NCI-H2107 treated with DMSO at 0.1 percent for 48 hours (cell line): ENCODE results near the gene REC8.

Source experiments
- DNase-seq: peaks from one replicate; lab custom pipeline; 2025; ENCODE audit not compliant: unreplicated experiment; lab: John Stamatoyannopoulos, UW

Gene REC8

GRCh38 chr14:24138396-24139271 is 33.2 kb upstream of the REC8 start:
- DNase-seq: no peak

DNA sequence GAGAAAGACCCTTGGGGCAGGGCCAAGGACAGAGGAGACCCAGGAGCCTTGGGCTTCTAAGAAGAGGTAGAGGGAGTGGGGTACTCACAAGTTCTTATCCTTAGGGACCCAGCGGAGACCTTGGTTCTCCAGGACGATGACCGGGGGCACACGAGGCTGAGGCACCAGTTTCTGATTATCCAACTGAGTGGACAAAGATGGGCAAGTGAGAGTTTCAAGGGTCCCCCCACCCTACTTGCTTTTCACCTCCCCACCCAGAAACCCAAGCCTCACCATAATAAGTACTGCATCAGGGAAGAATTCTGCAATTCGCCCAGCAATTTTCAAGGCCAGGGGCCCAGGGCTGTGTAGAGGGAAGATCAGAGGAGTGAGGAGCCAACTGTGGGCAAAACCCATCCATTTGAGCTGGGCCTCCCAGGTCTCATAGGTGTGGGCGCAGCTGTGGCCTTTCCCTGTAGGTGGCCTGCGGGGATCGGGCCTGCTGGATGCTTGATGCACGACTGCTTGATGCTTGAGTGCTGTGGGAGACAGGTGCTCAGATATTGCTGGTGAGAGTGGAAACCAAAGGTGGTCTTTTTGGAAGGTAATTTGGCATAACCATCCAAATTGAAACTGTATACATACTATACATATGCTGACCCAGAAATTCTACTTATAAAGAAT is 32.5 kb upstream of the REC8 start:
- DNase-seq: no peak

DNA sequence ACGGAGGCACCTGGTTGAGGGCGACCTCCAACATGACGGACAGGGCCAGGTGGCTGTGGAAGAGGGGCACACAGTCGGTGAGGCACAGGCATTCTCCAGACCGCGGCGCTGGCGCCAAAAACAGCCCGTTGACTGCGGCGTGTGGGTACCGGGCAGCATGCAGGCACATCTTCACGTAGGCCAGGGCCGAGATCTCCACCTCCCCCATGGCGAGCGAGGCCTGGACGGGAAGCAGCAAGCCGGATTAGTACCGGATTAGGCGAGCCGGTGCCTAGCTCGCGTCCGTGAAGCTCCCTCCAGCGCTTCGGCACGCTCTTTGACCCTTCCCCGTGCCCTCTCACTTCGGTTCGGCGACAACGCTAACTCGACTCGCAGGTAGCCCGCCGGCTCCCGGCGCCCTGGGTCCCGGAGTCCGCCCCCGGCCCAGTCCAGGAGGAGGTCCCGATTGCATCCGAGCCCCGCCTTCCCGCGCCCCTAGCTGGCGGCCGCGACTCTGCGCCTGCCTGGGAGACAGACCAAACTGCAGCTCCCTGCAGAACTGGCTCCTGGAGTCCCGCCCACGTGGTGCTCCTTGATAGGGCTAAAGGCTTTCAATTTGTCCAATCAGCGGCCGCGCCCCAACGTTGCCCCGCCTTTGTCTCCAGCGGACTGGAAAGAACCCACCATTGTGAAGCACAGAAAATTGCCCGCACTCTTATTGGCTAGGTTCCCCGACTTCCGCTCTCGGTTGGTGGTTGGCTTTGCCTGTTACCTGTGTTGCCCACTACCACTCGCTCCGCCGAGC is 30.6 kb upstream of the REC8 start, which contains the start of gene EMC9:
EMC9 (minus strand) TSS at position 495 of the 784 bp plus-strand sequence; CDS start at position 208, 287 bp downstream.
- peak; percentile 100 for DNase-seq

GRCh38 chr14:24143511-24143910 is 28.4 kb upstream of the REC8 start:
- no peak for DNase-seq

DNA sequence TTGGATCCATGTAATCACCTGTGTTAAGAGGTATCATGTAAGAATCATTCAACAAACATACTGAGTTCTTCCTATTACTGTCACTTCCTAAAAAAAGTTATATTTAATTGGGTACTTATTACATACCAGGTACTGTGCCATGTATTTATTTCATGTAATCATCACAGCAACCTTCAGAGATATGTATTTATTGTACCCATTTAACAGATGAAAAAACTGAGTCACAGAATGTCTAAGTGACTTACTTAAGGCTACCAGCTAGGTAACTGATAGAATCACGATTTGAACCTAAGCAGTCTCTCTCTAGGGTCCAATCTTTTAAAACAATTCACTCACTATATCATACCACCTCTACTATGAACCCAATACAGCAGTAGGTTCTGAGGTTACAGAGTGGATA is 27.4 kb upstream of the REC8 start:
- no peak for DNase-seq

DNA sequence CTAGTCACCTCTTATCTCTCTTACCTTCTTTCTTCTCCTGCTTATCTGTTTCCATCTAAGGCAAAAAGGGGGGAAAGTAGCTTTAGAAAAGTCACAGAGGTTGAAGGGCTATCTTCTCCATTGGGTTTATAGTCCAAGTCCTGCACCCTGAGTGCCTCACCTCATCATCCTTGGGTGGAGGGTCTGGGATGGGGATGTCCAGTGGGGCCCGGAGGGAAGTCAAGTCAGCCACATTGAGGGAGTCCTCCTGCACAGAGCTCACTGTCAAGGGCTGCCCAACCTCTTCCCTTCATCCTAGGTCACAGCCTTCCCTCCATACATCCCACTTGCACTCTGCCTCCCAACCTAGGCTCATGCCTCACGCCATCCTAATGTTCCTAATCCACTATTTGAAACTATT is 26.7 kb upstream of the REC8 start:
- no peak for DNase-seq

GRCh38 chr14:24145690-24146452 is 26.0 kb upstream of the REC8 start:
- DNase-seq: no peak

GRCh38 chr14:24146453-24146977 is 25.4 kb upstream of the REC8 start, which contains the start of gene PSME2:
Gene PSME2 (minus strand): TSS chr14:24146610. CDS start chr14:24146581, 29 bp downstream.
- peak; percentile 97 for DNase-seq

GRCh38 chr14:24146978-24147760 is 24.7 kb upstream of the REC8 start, which contains the start of gene RNF31:
Gene RNF31 (plus strand): TSS chr14:24147498. CDS start chr14:24147699, 201 bp downstream.
- DNase-seq: peak; percentile 99

DNA sequence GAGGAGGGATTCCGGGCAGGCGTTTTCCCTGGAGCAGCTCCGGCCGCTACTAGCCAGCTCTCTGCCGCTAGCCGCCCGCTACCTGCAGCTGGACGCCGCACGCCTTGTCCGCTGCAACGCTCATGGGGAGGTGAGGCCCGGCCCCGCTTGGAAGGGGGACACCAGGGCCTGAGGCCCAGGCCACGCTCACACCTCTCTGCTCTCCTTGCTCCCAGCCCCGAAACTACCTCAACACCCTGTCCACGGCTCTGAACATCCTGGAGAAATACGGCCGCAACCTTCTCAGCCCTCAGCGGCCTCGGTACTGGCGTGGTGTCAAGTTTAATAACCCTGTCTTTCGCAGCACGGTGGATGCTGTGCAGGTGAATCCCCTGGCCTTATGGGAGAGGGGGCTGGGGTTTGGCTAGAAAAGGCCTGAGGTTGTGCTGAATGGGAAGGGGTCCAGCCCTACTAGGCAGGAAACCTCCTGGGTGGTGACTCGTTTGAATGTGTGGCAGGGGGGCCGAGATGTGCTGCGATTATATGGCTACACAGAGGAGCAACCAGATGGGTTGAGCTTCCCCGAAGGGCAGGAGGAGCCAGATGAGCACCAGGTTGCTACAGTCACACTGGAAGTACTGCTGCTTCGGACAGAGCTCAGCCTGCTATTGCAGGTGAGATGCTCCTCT is 24.0 kb upstream of the REC8 start:
- no peak for DNase-seq

- DNase-seq: no peak
Measured at GRCh38 chr14:24149302-24149969, 22.4 kb upstream of the REC8 start.

DNA sequence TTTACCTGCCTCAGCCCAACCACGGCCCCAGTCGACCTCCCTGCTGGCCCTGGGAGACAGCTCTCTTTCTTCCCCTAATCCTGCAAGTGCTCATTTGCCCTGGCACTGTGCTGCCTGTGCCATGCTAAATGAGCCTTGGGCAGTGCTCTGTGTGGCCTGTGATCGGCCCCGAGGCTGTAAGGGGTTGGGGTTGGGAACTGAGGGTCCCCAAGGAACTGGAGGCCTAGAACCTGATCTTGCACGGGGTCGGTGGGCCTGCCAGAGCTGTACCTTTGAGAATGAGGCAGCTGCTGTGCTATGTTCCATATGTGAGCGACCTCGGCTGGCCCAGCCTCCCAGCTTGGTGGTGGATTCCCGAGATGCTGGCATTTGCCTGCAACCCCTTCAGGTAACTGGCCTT is 21.8 kb upstream of the REC8 start:
- DNase-seq: no peak

DNA sequence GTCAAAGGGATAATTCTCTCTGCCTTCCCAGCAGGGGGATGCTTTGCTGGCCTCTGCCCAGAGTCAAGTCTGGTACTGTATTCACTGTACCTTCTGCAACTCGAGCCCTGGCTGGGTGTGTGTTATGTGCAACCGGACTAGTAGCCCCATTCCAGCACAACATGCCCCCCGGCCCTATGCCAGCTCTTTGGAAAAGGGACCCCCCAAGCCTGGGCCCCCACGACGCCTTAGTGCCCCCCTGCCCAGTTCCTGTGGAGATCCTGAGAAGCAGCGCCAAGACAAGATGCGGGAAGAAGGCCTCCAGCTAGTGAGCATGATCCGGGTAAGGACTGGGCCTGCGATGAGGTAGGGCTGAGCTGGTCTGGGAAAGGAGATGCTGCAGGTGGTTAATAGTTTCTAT is 21.3 kb upstream of the REC8 start:
- DNase-seq: no peak

DNA sequence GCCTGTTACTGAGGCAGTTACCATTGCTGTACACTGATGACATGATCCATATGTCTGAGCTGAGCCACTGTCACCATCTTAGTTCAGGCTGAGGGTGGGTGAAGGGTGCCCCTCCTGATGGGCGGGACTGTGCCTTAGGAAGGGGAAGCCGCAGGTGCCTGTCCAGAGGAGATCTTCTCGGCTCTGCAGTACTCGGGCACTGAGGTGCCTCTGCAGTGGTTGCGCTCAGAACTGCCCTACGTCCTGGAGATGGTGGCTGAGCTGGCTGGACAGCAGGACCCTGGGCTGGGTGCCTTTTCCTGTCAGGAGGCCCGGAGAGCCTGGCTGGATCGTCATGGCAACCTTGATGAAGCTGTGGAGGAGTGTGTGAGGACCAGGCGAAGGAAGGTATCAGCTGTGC is 20.9 kb upstream of the REC8 start:
- no peak for DNase-seq

DNA sequence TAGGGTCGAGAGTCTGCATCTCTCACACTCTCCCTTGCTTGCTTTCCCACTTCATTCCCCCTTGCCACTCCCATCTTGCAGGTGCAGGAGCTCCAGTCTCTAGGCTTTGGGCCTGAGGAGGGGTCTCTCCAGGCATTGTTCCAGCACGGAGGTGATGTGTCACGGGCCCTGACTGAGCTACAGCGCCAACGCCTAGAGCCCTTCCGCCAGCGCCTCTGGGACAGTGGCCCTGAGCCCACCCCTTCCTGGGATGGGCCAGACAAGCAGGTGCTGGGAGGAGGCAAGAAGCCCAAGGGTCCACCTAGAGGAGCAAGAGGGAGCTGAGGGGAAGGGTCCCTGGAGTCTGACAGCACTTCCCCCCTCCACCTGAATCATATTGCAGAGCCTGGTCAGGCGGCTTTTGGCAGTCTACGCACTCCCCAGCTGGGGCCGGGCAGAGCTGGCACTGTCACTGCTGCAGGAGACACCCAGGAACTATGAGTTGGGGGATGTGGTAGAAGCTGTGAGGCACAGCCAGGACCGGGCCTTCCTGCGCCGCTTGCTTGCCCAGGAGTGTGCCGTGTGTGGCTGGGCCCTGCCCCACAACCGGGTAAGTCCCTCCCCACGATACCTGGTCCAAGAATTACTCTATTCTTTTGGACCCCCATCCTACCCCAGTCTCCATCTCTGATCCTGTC is 20.3 kb upstream of the REC8 start:
- DNase-seq: no peak

DNA sequence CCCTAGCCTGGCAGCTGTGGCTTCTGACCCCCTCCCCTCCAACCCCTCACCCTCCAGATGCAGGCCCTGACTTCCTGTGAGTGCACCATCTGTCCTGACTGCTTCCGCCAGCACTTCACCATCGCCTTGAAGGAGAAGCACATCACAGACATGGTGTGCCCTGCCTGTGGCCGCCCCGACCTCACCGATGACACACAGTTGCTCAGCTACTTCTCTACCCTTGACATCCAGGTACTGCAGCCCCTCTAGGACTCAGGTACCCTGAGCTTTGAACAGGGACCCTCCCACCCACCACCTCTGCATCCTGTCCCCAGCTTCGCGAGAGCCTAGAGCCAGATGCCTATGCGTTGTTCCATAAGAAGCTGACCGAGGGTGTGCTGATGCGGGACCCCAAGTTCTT is 16.8 kb upstream of the REC8 start:
- DNase-seq: no peak

- no peak for DNase-seq
Measured at GRCh38 chr14:24156840-24157239, 15.0 kb upstream of the REC8 start.

DNA sequence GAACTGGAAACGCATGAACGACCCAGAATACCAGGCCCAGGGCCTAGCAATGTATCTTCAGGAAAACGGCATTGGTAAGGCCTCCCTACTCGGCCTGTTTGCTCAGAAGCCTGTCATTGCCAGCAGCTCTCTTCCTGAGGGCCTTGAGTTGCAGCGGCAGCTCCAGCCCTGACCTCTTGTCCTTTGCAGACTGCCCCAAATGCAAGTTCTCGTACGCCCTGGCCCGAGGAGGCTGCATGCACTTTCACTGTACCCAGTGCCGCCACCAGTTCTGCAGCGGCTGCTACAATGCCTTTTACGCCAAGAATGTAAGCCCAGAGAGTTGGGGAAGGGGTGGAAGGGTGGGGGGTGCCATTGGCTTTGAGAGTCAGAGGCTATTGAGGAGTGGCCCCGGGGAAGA is 14.5 kb upstream of the REC8 start:
- no peak for DNase-seq
